ENCODE measurements around the gene IER3. TPM values are rescaled to one million over a fixed set of nuclear protein-coding genes. Genes with fewer than 3 reads are reported as not detected.
A peak's percentile ranks its signal among the peaks of the same experiment; 100 is the strongest.

IER3 gene
- total and polyA plus RNA-seq, 2 of the 13 experiments (the other 11 are each of a cell fraction or from before 2014, with no cell fraction given): 51.1 to 131 TPM

DNA sequence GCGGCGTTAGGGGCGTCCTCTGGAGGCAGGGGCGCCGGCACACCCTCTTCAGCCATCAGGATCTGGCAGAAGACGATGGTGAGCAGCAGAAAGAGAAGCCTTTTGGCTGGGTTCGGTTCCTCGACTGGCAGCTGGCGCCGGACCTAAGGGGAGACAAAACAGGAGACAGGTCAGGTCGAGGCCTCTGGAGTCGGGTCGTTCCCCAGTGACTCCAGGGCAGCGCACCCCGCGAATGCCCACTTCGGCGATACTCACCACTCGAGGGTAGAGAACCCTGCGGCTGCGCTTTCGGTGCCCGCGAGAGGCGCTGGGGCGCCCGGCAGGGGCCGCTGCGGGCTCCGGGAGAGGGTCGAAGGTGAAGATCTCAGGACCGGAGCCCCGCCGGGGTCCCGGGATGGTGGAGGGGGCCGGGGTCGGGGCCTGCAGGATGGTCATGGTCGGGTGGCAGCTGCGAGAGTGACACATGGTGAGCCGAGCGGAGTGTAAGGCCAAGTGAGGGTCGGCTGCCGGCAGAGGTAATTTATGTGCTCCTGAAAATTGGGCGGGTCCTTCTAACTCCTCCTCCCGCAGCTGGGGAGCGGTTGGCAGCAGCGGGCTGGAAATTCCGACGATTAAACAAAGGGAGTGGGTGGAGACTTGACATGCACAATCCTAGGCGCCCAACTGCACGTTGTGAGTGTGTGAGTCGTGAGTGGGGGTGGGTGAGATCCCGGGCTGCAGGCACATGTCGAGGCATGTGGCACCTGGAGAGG lies at the start of gene IER3 (continued):
- TF ChIP-seq LCORL (IDR thresholded peaks at IDR 0.05): peak; percentile 10; the same call in 1 of the 2 replicates
- peak; percentile 95 for TF ChIP-seq LCORL (CRISPR knock-in tag; IDR thresholded peaks at IDR 0.05)
- no peak for TF ChIP-seq ZKSCAN1 (IDR thresholded peaks at IDR 0.05; ENCODE audit: low read length)
- TF ChIP-seq CREM (IDR thresholded peaks at IDR 0.05): peak; percentile 62
- no peak for TF ChIP-seq CREM (CRISPR knock-in tag; IDR thresholded peaks at IDR 0.05)
- 0 out of 2 replicates have a peak, but pooled peaks have one; percentile 52 for TF ChIP-seq ZNF232 (CRISPR knock-in tag; IDR thresholded peaks at IDR 0.05; ENCODE audit: borderline replicate concordance)
- no peak for TF ChIP-seq TRIM24 (CRISPR knock-in tag; IDR thresholded peaks at IDR 0.05)
- peak; percentile 63 for TF ChIP-seq HDAC1 (CRISPR knock-in tag; IDR thresholded peaks at IDR 0.05)
- TF ChIP-seq, protein P1, sequence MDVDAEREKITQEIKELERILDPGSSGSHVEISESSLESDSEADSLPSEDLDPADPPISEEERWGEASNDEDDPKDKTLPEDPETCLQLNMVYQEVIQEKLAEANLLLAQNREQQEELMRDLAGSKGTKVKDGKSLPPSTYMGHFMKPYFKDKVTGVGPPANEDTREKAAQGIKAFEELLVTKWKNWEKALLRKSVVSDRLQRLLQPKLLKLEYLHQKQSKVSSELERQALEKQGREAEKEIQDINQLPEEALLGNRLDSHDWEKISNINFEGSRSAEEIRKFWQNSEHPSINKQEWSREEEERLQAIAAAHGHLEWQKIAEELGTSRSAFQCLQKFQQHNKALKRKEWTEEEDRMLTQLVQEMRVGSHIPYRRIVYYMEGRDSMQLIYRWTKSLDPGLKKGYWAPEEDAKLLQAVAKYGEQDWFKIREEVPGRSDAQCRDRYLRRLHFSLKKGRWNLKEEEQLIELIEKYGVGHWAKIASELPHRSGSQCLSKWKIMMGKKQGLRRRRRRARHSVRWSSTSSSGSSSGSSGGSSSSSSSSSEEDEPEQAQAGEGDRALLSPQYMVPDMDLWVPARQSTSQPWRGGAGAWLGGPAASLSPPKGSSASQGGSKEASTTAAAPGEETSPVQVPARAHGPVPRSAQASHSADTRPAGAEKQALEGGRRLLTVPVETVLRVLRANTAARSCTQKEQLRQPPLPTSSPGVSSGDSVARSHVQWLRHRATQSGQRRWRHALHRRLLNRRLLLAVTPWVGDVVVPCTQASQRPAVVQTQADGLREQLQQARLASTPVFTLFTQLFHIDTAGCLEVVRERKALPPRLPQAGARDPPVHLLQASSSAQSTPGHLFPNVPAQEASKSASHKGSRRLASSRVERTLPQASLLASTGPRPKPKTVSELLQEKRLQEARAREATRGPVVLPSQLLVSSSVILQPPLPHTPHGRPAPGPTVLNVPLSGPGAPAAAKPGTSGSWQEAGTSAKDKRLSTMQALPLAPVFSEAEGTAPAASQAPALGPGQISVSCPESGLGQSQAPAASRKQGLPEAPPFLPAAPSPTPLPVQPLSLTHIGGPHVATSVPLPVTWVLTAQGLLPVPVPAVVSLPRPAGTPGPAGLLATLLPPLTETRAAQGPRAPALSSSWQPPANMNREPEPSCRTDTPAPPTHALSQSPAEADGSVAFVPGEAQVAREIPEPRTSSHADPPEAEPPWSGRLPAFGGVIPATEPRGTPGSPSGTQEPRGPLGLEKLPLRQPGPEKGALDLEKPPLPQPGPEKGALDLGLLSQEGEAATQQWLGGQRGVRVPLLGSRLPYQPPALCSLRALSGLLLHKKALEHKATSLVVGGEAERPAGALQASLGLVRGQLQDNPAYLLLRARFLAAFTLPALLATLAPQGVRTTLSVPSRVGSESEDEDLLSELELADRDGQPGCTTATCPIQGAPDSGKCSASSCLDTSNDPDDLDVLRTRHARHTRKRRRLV (CRISPR knock-in tag; IDR thresholded peaks at IDR 0.05): peak; percentile 95
- TF ChIP-seq KDM2A (CRISPR knock-in tag; IDR thresholded peaks at IDR 0.05; ENCODE audit: borderline replicate concordance, low read depth): peak; percentile 66; the same call in 1 of the 2 replicates
- peak; percentile 58 for TF ChIP-seq FOSL2 (CRISPR knock-in tag; IDR thresholded peaks at IDR 0.05)
- peak; percentile 23; the same call in 1 of the 2 replicates for TF ChIP-seq HMG20A (CRISPR knock-in tag; IDR thresholded peaks at IDR 0.05; ENCODE audit: borderline replicate concordance)
- no peak; the same call in 1 of the 2 replicates for TF ChIP-seq ZNF331 (CRISPR knock-in tag; IDR thresholded peaks at IDR 0.05)
- TF ChIP-seq, protein P2, sequence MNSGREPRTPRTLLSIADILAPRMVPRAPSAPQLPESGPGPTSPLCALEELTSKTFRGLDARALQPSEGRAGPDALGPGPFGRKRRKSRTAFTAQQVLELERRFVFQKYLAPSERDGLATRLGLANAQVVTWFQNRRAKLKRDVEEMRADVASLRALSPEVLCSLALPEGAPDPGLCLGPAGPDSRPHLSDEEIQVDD (CRISPR knock-in tag; IDR thresholded peaks at IDR 0.05; ENCODE audit: borderline replicate concordance): peak; percentile 31; the same call in 1 of the 2 replicates
- peak; percentile 90; the same call in 1 of the 2 replicates for TF ChIP-seq POLR2AphosphoS2 (IDR thresholded peaks at IDR 0.05; ENCODE audit: low read depth, low read length)
- TF ChIP-seq, protein P3, sequence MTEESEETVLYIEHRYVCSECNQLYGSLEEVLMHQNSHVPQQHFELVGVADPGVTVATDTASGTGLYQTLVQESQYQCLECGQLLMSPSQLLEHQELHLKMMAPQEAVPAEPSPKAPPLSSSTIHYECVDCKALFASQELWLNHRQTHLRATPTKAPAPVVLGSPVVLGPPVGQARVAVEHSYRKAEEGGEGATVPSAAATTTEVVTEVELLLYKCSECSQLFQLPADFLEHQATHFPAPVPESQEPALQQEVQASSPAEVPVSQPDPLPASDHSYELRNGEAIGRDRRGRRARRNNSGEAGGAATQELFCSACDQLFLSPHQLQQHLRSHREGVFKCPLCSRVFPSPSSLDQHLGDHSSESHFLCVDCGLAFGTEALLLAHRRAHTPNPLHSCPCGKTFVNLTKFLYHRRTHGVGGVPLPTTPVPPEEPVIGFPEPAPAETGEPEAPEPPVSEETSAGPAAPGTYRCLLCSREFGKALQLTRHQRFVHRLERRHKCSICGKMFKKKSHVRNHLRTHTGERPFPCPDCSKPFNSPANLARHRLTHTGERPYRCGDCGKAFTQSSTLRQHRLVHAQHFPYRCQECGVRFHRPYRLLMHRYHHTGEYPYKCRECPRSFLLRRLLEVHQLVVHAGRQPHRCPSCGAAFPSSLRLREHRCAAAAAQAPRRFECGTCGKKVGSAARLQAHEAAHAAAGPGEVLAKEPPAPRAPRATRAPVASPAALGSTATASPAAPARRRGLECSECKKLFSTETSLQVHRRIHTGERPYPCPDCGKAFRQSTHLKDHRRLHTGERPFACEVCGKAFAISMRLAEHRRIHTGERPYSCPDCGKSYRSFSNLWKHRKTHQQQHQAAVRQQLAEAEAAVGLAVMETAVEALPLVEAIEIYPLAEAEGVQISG (CRISPR knock-in tag; IDR thresholded peaks at IDR 0.05): peak; percentile 83; the same call in 1 of the 2 replicates
- peak; percentile 77 for TF ChIP-seq ZNF501 (CRISPR knock-in tag; IDR thresholded peaks at IDR 0.05)
- TF ChIP-seq CBFB (CRISPR knock-in tag; IDR thresholded peaks at IDR 0.05): 0 out of 2 replicates have a peak, but pooled peaks have one; percentile 35
- peak; percentile 68; the same call in 1 of the 2 replicates for TF ChIP-seq ZBTB20 (CRISPR knock-in tag; IDR thresholded peaks at IDR 0.05; ENCODE audit: borderline replicate concordance, low read depth)
- no peak; the same call in 1 of the 2 replicates for TF ChIP-seq ZNF761 (CRISPR knock-in tag; conservative IDR thresholded peaks at IDR 0.05)
